WERI-Rb-1 (cell line): ENCODE measurements around the gene TOX2.

ENCODE experiments used
- DNase-seq: peaks from one replicate; pipeline ENCODE4 v3.0.0-alpha.2; 2020
- H3K27ac ChIP-seq: fragments of 250-450 bp; sonication (Bioruptor Pico); 2 replicates; pipeline ENCODE4 v1.5.1; 2020; ENCODE audit warnings: mild to moderate bottlenecking, moderate library complexity
- H3K27me3 ChIP-seq: fragments of 250-450 bp; sonication (Bioruptor Pico); 2 replicates; pipeline ENCODE4 v1.5.1; 2021; ENCODE audit warnings: mild to moderate bottlenecking, low read depth, moderate library complexity; ENCODE audit not compliant: insufficient read depth, severe bottlenecking
- H3K36me3 ChIP-seq: fragments of 250-450 bp; sonication (Bioruptor Pico); 2 replicates; pipeline ENCODE4 v1.5.1; 2020; ENCODE audit warnings: mild to moderate bottlenecking, moderate library complexity
- H3K4me3 ChIP-seq: 2 replicates; pipeline ENCODE4 v1.5.1; 2011; ENCODE audit warnings: low read depth, mild to moderate bottlenecking, control low read depth, low read length
- H3K9me3 ChIP-seq: fragments of 250-450 bp; sonication (Bioruptor Pico); 2 replicates; pipeline ENCODE4 v1.5.1; 2021; ENCODE audit warnings: mild to moderate bottlenecking, moderate library complexity; ENCODE audit not compliant: severe bottlenecking
- CTCF ChIP-seq: IDR thresholded peaks from 2 replicates; pipeline ENCODE4 v1.5.1; 2011; ENCODE audit warnings: low read depth, mild to moderate bottlenecking, control low read depth, inconsistent platforms, low read length

The TOX2 gene

GRCh38 chr20:44084891-44085290 lies 170.2 kb downstream of the TOX2 start:
- no peak overlapping the region for H3K27ac ChIP-seq
- no peak overlapping the region for H3K4me3 ChIP-seq
- DNase-seq = no peak
- no peaks in the 10 kb centered on the region for H3K9me3 ChIP-seq
- no peaks in the 10 kb centered on the region for H3K36me3 ChIP-seq
- no peaks in the 10 kb centered on the region for H3K27me3 ChIP-seq
- TF ChIP-seq CTCF = no peak

DNA sequence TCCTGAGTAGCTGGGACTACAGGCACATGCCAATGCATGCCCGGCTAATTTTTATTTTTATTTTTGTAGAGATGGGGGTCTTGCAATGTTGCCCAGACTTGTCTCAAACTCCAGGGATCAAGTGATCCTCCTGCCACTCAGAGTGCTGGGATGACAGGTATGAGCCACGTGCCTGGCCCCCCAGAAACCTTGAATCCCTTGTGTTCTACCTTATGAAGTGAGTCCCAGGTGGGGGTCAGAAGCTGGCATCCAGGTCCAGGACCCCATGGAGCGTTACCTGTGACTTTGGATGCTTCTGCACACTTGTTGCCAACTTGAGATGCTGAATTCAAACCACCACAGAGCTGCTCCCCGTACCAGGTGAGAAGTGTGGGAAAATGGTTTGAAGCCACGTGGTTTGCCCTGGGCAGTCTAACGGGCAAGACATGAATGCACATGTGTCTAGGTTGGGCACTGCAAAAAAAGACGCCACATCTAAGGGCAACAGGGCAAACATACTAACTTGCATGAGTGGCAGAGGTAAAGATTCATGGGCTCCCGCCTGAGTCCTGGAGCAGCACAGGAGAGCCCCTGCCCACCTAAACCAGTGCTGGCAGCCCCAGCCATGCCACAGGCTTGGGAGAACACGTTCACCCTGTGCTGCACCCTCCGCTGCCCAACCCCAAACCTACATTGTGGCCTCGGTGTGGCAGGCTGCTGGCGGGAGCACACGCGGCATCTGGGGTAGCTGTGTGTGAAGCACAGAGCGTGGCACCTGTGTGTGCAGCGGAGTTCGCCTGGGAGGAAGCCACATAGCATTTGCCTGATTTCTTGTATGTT lies 171.2 kb downstream of the TOX2 start:
- DNase-seq = no peak
- Histone ChIP-seq H3K4me3 (no peak overlapping the region), H3K9me3 (no peaks in the 10 kb centered on the region), H3K36me3 (no peaks in the 10 kb centered on the region), H3K27me3 (no peaks in the 10 kb centered on the region), H3K27ac (no peak overlapping the region)
- no peak for TF ChIP-seq CTCF

GRCh38 chr20:44087051-44087856 lies 172.6 kb downstream of the TOX2 start:
- no peaks in the 10 kb centered on the region for H3K27me3 ChIP-seq

GRCh38 chr20:44087857-44088120 lies 173.1 kb downstream of the TOX2 start:
- Histone ChIP-seq H3K9me3 (no peaks in the 10 kb centered on the region), H3K36me3 (no peaks in the 10 kb centered on the region), H3K27ac (no peak overlapping the region), H3K27me3 (no peaks in the 10 kb centered on the region), H3K4me3 (no peak overlapping the region)
- DNase-seq = no peak
- TF ChIP-seq CTCF = no peak

More at GRCh38 chr20:44087051-44087856, 172.6 kb downstream of the TOX2 start:
- Histone ChIP-seq H3K36me3 (no peaks in the 10 kb centered on the region), H3K9me3 (no peaks in the 10 kb centered on the region), H3K27ac (no peak overlapping the region), H3K4me3 (no peak overlapping the region)
- DNase-seq = no peak
- TF ChIP-seq CTCF = no peak

GRCh38 chr20:44089987-44090674 lies 175.5 kb downstream of the TOX2 start:
- no peak overlapping the region for H3K4me3 ChIP-seq
- no peaks in the 10 kb centered on the region for H3K36me3 ChIP-seq
- DNase-seq = no peak
- no peak for TF ChIP-seq CTCF
- no peak overlapping the region for H3K27ac ChIP-seq
- no peaks in the 10 kb centered on the region for H3K27me3 ChIP-seq
- no peaks in the 10 kb centered on the region for H3K9me3 ChIP-seq
